ENCODE data around the gene PLEKHM1. TPM values are rescaled to one million over a fixed set of nuclear protein-coding genes. Genes with fewer than 3 reads are reported as not detected.
"Not testable (repeated sequence)": the region's sequence is repeated elsewhere in the genome, so short reads cannot be mapped to it uniquely, and the experiment has no call there.

PLEKHM1 gene
- polyA plus RNA-seq, 3 donors = 12.8 to 41.5 (median 15.0) TPM

DNA sequence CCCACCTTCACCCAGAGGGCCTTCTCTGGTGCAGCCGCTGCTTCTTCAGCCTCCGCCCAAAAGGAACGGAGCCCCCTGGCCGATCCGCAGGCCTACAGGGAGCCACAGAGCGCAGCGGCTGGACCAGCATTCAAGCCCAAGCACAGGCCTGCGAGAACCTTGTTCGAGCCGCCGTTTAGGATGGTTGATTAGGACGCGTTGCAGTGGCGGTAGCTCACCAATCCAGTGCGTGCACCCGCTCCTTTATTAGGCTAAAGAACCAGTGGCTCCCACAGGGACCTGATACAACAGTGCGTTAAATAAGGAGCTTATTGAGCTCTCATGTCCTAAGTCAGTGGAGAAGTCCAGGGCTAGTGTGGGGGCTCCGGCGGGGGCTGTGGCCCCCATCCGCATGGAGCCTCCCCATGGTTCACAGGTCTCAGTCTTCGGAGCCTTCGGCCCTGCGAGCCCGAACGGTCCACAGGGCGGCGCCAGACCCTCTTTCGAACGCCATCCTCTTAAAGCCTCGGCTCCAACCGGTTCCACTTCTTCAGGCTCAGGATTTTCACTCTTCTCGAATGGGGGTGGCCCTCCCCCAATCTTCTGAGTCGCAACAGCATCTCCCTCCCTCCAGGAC, 10.7 kb upstream of the PLEKHM1 start:
- Histone ChIP-seq H3K4me2 (replicated peaks; ENCODE audit: extremely low read depth, low read length, poor library complexity, severe bottlenecking) (peak overlapping the region; percentile 31), H3K4me1 (ENCODE audit: control insufficient read depth in 1 of 2, insufficient read depth in 2 of 2, low read length in 2 of 2) (peaks cover 25 to 26% of the 10 kb centered on the region in 2 donors), H3K4me3 (replicated peaks in 1 of 3; ENCODE audit: low read depth in 2 of 3, low read length in 3 of 3) (peak overlapping the region in 1 of 3 experiments; percentile 36)
- H3K27me3 Mint-ChIP-seq (ENCODE audit: low read depth in 3 of 3); H3K9ac ChIP-seq (ENCODE audit: insufficient read depth, low read length, poor library complexity, severe bottlenecking); H3K9me3 Mint-ChIP-seq; H3K27ac ChIP-seq (ENCODE audit: low read depth in 1 of 2, low read length in 2 of 2); intact Hi-C loops (cut with micrococcal nuclease); H2AFZ ChIP-seq (ENCODE audit: insufficient read depth, low read depth, low read length, poor library complexity, severe bottlenecking); DNase-seq; H3K36me3 Mint-ChIP-seq; H3K79me2 ChIP-seq (ENCODE audit: insufficient read depth, low read length); H3K9me3 ChIP-seq (replicated peaks in 1 of 2; ENCODE audit: control insufficient read depth in 1 of 2, insufficient read depth in 1 of 2, low read length in 2 of 2); H3K27me3 ChIP-seq (ENCODE audit: control insufficient read depth in 2 of 2, insufficient read depth in 2 of 2, low read length in 2 of 2); H3K36me3 ChIP-seq (replicated peaks in 1 of 2; ENCODE audit: control insufficient read depth in 1 of 2, insufficient read depth in 2 of 2, low read length in 2 of 2); H4K20me1 ChIP-seq (ENCODE audit: insufficient read depth, low read length): not testable (repeated sequence)
- H3K4me3 Mint-ChIP-seq = peak overlapping the region; percentile 60
- 34% methylated on average over 7 of the region's 33 CpGs for WGBS (ENCODE audit: insufficient coverage)
- peaks cover 23% of the 10 kb centered on the region for H3K4me1 Mint-ChIP-seq
- TF ChIP-seq, protein P1, sequence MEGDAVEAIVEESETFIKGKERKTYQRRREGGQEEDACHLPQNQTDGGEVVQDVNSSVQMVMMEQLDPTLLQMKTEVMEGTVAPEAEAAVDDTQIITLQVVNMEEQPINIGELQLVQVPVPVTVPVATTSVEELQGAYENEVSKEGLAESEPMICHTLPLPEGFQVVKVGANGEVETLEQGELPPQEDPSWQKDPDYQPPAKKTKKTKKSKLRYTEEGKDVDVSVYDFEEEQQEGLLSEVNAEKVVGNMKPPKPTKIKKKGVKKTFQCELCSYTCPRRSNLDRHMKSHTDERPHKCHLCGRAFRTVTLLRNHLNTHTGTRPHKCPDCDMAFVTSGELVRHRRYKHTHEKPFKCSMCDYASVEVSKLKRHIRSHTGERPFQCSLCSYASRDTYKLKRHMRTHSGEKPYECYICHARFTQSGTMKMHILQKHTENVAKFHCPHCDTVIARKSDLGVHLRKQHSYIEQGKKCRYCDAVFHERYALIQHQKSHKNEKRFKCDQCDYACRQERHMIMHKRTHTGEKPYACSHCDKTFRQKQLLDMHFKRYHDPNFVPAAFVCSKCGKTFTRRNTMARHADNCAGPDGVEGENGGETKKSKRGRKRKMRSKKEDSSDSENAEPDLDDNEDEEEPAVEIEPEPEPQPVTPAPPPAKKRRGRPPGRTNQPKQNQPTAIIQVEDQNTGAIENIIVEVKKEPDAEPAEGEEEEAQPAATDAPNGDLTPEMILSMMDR (IDR thresholded peaks at IDR 0.05) = peak; percentile 61
- H3K27ac Mint-ChIP-seq = peak overlapping the region in 1 of 7 donors; percentile 46

DNA sequence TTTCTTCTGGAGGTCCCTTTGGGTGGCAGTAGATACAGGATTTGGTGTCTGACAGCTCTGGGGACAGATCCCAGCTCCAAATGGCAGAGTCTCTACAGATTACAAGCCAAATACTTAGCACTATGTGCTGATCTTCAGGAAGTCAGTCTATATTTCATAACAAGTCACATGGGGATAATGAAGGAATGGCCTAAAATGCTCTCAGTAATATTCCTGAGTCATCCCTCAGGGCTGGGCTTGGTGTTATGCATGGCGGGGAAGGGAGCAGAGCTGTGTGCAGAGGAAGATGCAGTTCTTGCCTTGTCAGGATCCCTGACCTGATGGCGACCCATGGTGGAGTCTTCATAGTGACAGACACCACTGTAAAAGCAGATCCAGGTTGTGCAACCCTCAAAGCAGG, 10.0 kb upstream of the PLEKHM1 start:
- Histone ChIP-seq H3K4me1 (ENCODE audit: control insufficient read depth in 1 of 2, insufficient read depth in 2 of 2, low read length in 2 of 2) (peaks cover 26% of the 10 kb centered on the region in 2 donors), H3K4me3 (replicated peaks in 1 of 3; ENCODE audit: low read depth in 2 of 3, low read length in 3 of 3) (peak overlapping the region in 1 of 3 experiments; percentile 40), H3K27ac (ENCODE audit: low read depth in 1 of 2, low read length in 2 of 2) (peak overlapping the region; percentile 81 to 85)
- H3K27me3 Mint-ChIP-seq (ENCODE audit: low read depth in 3 of 3); H3K36me3 Mint-ChIP-seq; H3K9me3 Mint-ChIP-seq; H3K27me3 ChIP-seq (ENCODE audit: control insufficient read depth in 2 of 2, insufficient read depth in 2 of 2, low read length in 2 of 2); H3K9ac ChIP-seq (ENCODE audit: insufficient read depth, low read length, poor library complexity, severe bottlenecking); H3K36me3 ChIP-seq (replicated peaks in 1 of 2; ENCODE audit: control insufficient read depth in 1 of 2, insufficient read depth in 2 of 2, low read length in 2 of 2); H3K79me2 ChIP-seq (ENCODE audit: insufficient read depth, low read length); H4K20me1 ChIP-seq (ENCODE audit: insufficient read depth, low read length); H3K4me2 ChIP-seq (replicated peaks; ENCODE audit: extremely low read depth, low read length, poor library complexity, severe bottlenecking); H2AFZ ChIP-seq (ENCODE audit: insufficient read depth, low read depth, low read length, poor library complexity, severe bottlenecking); intact Hi-C loops (cut with micrococcal nuclease); H3K9me3 ChIP-seq (replicated peaks in 1 of 2; ENCODE audit: control insufficient read depth in 1 of 2, insufficient read depth in 1 of 2, low read length in 2 of 2): not testable (repeated sequence)
- Mint-ChIP-seq H3K4me3 (peak overlapping the region; percentile 47 to 62), H3K27ac (peak overlapping the region; percentile 89 to 97 (median 95)), H3K4me1 (peaks cover 23% of the 10 kb centered on the region)
- peak; percentile 62 to 65 (median 63) for DNase-seq
- no CpG with 5 or more reads among the region's 2 CpGs for WGBS (ENCODE audit: insufficient coverage)

DNA sequence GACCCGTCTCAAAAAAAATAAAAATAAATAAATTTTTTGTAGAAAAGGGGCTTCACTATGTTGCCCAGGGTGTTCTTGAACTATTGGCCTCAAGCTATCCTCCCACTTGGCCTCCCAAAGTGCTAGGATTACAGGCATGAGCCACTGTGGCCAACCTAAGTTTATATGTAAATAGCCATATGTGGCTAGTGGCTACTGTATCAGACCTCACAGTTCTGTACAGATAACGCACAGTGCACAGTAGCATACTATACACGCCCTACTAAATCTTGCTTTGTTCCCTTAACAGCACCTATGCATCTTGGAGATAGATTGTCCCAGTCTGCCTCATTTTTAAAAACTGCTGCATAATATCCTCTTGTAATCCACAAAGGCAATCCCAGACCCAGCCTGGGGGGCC, 8.7 kb upstream of the PLEKHM1 start:
- peaks cover 38% of the 10 kb centered on the region in 2 donors for H3K4me1 ChIP-seq (ENCODE audit: control insufficient read depth in 1 of 2, insufficient read depth in 2 of 2, low read length in 2 of 2)
- intact Hi-C loops (cut with micrococcal nuclease); H3K4me2 ChIP-seq (replicated peaks; ENCODE audit: extremely low read depth, low read length, poor library complexity, severe bottlenecking); H4K20me1 ChIP-seq (ENCODE audit: insufficient read depth, low read length); H3K36me3 Mint-ChIP-seq; DNase-seq; H3K9me3 ChIP-seq (replicated peaks in 1 of 2; ENCODE audit: control insufficient read depth in 1 of 2, insufficient read depth in 1 of 2, low read length in 2 of 2); H3K4me3 ChIP-seq (replicated peaks in 1 of 3; ENCODE audit: low read depth in 2 of 3, low read length in 3 of 3); H3K27me3 Mint-ChIP-seq (ENCODE audit: low read depth in 3 of 3); H3K27ac Mint-ChIP-seq; H3K4me3 Mint-ChIP-seq; H3K79me2 ChIP-seq (ENCODE audit: insufficient read depth, low read length); H3K36me3 ChIP-seq (replicated peaks in 1 of 2; ENCODE audit: control insufficient read depth in 1 of 2, insufficient read depth in 2 of 2, low read length in 2 of 2); H2AFZ ChIP-seq (ENCODE audit: insufficient read depth, low read depth, low read length, poor library complexity, severe bottlenecking); H3K9me3 Mint-ChIP-seq; H3K27me3 ChIP-seq (ENCODE audit: control insufficient read depth in 2 of 2, insufficient read depth in 2 of 2, low read length in 2 of 2); H3K9ac ChIP-seq (ENCODE audit: insufficient read depth, low read length, poor library complexity, severe bottlenecking); H3K27ac ChIP-seq (ENCODE audit: low read depth in 1 of 2, low read length in 2 of 2): not testable (repeated sequence)
- H3K4me1 Mint-ChIP-seq = peaks cover 31% of the 10 kb centered on the region
- no CpG with 5 or more reads among the region's 3 CpGs for WGBS (ENCODE audit: insufficient coverage)

DNA sequence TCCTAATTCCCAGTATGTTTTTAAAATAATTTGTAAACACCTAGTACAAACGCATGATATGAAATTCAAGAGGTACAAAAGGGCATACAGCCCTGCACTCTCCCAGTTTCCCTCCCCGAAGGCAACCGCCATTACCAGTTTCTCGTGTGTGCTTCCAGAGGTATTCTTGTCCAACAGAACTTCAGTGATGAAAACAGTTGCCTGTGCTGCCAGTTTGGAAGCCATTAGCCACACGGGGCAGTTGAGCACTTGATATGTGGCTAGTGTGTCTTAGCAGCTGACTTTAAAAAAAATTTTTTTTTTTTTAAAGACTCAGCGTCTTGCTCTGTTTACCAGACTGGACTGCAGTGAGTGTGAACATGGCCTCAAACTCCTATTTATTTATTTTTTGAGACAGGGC, 7.9 kb upstream of the PLEKHM1 start:
- H3K4me2 ChIP-seq (replicated peaks; ENCODE audit: extremely low read depth, low read length, poor library complexity, severe bottlenecking); H3K4me3 Mint-ChIP-seq; H3K9me3 ChIP-seq (replicated peaks in 1 of 2; ENCODE audit: control insufficient read depth in 1 of 2, insufficient read depth in 1 of 2, low read length in 2 of 2); H3K36me3 ChIP-seq (replicated peaks in 1 of 2; ENCODE audit: control insufficient read depth in 1 of 2, insufficient read depth in 2 of 2, low read length in 2 of 2); intact Hi-C loops (cut with micrococcal nuclease); H3K9me3 Mint-ChIP-seq; H3K36me3 Mint-ChIP-seq; DNase-seq; H3K27ac Mint-ChIP-seq; H3K9ac ChIP-seq (ENCODE audit: insufficient read depth, low read length, poor library complexity, severe bottlenecking); H3K27ac ChIP-seq (ENCODE audit: low read depth in 1 of 2, low read length in 2 of 2); H2AFZ ChIP-seq (ENCODE audit: insufficient read depth, low read depth, low read length, poor library complexity, severe bottlenecking); H3K4me3 ChIP-seq (replicated peaks in 1 of 3; ENCODE audit: low read depth in 2 of 3, low read length in 3 of 3); H3K27me3 ChIP-seq (ENCODE audit: control insufficient read depth in 2 of 2, insufficient read depth in 2 of 2, low read length in 2 of 2); H3K79me2 ChIP-seq (ENCODE audit: insufficient read depth, low read length); H4K20me1 ChIP-seq (ENCODE audit: insufficient read depth, low read length); H3K27me3 Mint-ChIP-seq (ENCODE audit: low read depth in 3 of 3): not testable (repeated sequence)
- WGBS (ENCODE audit: insufficient coverage) = no CpG with 5 or more reads among the region's 6 CpGs
- peaks cover 46 to 47% of the 10 kb centered on the region in 2 donors for H3K4me1 ChIP-seq (ENCODE audit: control insufficient read depth in 1 of 2, insufficient read depth in 2 of 2, low read length in 2 of 2)
- H3K4me1 Mint-ChIP-seq = peaks cover 38% of the 10 kb centered on the region

All from CD14-positive monocyte (primary cell).